ENCODE data around the gene KCNT1. TPM values are rescaled to one million over a fixed set of nuclear protein-coding genes. Genes with fewer than 3 reads are reported as not detected.

Gene KCNT1
- total and polyA plus RNA-seq, 10 of the 15 experiments (the other 5 are each of a cell fraction or from before 2014, with no cell fraction given), result not detected

GRCh38 chr9:135744333-135745070 is 42.5 kb downstream of the KCNT1 start (continued):
- no peak for TF ChIP-seq CBX3 (IDR thresholded peaks at IDR 0.05; ENCODE audit: borderline replicate concordance, low read depth)
- TF ChIP-seq FOXM1 (IDR thresholded peaks at IDR 0.05; ENCODE audit: low read depth, low read length), result no peak

GRCh38 chr9:135745189-135745588 is 43.2 kb downstream of the KCNT1 start:
- CTCF ChIA-PET, result no interaction called here
- no peaks in the 10 kb centered on the region; the same call in 2 of the 3 replicates for H3K9me3 ChIP-seq (replicated peaks; ENCODE audit: control insufficient read depth, insufficient read depth, low read length)
- H3K27me3 ChIP-seq (replicated peaks in 1 of 2; ENCODE audit: control insufficient read depth in 2 of 2, insufficient read depth in 2 of 2, low read length in 1 of 2), result no peaks in the 10 kb centered on the region; a peak in 1 of 4 replicates
- H3K9ac ChIP-seq (ENCODE audit: control insufficient read depth, insufficient read depth, low read length), result no peak overlapping the region
- H3K27ac ChIP-seq (ENCODE audit: control insufficient read depth, insufficient read depth), result no peak overlapping the region
- no peak for TF ChIP-seq NR2C2 (IDR thresholded peaks at IDR 0.05; ENCODE audit: borderline replicate concordance, control insufficient read depth, insufficient read length, low read depth)
- H3K4me3 ChIP-seq, result no peak overlapping the region
- H4K20me1 ChIP-seq (ENCODE audit: control insufficient read depth, insufficient read depth), result no peaks in the 10 kb centered on the region
- RAD21 ChIA-PET (ENCODE audit: unreplicated experiment), result no interaction called here
- ATAC-seq, result no peak
- no TSS peak for BruUV-seq (replicated peaks)
- no peaks in the 10 kb centered on the region for H3K36me3 ChIP-seq (ENCODE audit: control insufficient read depth in 2 of 2, insufficient read depth in 2 of 2, low read length in 1 of 2)
- no peaks in the 10 kb centered on the region for H3K4me1 ChIP-seq (ENCODE audit: control insufficient read depth, insufficient read depth, low read length)
- FAIRE-seq, result no peak
- SMC1A ChIA-PET (ENCODE audit: uncharacterized antibody, unreplicated experiment), result no interaction called here
- H3K4me2 ChIP-seq (ENCODE audit: control insufficient read depth, insufficient read depth), result no peak overlapping the region
- no peak for DNase-seq (ENCODE audit: low read depth, low spot score)
- no peak overlapping the region for H2AFZ ChIP-seq (ENCODE audit: control insufficient read depth, low read depth, low read length)
- in situ Hi-C loops (cut with MboI) (no loop called here), intact Hi-C loops (cut with micrococcal nuclease; ENCODE audit: unreplicated experiment) (no loop called here)
- POLR2A ChIA-PET, result no interaction called here
- 49% methylated on average over 20 of the region's 21 CpGs for WGBS (ENCODE audit: insufficient coverage, insufficient replicate concordance, low lambda C conversion rate, missing lambda C conversion rate)
- H3K79me2 ChIP-seq (ENCODE audit: control insufficient read depth, insufficient read depth, low read length), result no peaks in the 10 kb centered on the region

DNA sequence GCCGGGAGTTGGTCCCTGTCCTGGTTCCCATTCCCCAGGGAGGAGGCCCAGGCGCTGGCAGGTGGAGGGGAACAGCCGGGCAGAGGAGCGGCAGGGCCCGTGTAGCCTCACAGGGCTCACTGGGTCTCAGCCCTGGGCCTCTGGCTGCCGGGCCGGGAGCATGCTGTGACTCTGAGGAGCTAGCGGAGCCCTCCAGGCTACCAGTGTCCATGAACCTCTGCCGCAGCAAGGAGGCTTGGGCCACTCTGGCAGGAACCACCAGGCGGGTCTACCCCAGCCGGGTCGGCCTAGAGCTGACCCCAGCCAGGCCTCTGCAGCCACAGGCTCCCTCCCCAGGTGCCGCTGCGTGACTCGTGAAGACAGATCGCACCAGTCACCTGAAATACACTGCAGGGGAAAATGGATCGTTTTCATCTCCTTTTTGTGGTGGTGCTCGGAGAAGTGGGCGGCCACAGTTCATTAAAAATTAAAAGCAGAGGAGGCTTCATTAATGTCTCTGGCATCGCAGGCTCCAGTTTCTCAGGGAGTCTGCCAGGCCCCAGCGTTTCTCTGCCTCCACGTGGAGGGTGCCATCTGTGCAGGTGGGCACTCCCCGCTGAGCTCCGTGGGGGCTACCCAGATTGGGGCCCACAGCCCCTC is 43.8 kb downstream of the KCNT1 start:
- Histone ChIP-seq H3K4me2 (ENCODE audit: control insufficient read depth, insufficient read depth) (no peak overlapping the region), H4K20me1 (ENCODE audit: control insufficient read depth, insufficient read depth) (no peaks in the 10 kb centered on the region), H3K4me3 (no peak overlapping the region), H3K27ac (ENCODE audit: control insufficient read depth, insufficient read depth) (no peak overlapping the region), H3K9ac (ENCODE audit: control insufficient read depth, insufficient read depth, low read length) (no peak overlapping the region), H3K36me3 (ENCODE audit: control insufficient read depth in 2 of 2, insufficient read depth in 2 of 2, low read length in 1 of 2) (no peaks in the 10 kb centered on the region), H2AFZ (ENCODE audit: control insufficient read depth, low read depth, low read length) (no peak overlapping the region), H3K27me3 (replicated peaks in 1 of 2; ENCODE audit: control insufficient read depth in 2 of 2, insufficient read depth in 2 of 2, low read length in 1 of 2) (no peaks in the 10 kb centered on the region; a peak in 1 of 4 replicates), H3K79me2 (ENCODE audit: control insufficient read depth, insufficient read depth, low read length) (no peaks in the 10 kb centered on the region), H3K9me3 (replicated peaks; ENCODE audit: control insufficient read depth, insufficient read depth, low read length) (no peaks in the 10 kb centered on the region; the same call in 2 of the 3 replicates), H3K4me1 (ENCODE audit: control insufficient read depth, insufficient read depth, low read length) (no peaks in the 10 kb centered on the region)
- DNase-seq (ENCODE audit: low read depth, low spot score), result no peak
- in situ Hi-C loops (cut with MboI) (no loop called here), intact Hi-C loops (cut with micrococcal nuclease; ENCODE audit: unreplicated experiment) (no loop called here)
- no peak for FAIRE-seq
- CTCF ChIA-PET, result no interaction called here
- SMC1A ChIA-PET (ENCODE audit: uncharacterized antibody, unreplicated experiment), result no interaction called here
- RAD21 ChIA-PET (ENCODE audit: unreplicated experiment), result no interaction called here
- POLR2A ChIA-PET, result no interaction called here
- WGBS (ENCODE audit: insufficient coverage, insufficient replicate concordance, low lambda C conversion rate, missing lambda C conversion rate), result 47% methylated on average over 22 of the region's 24 CpGs
- ATAC-seq, result no peak
- no TSS peak for BruUV-seq (replicated peaks)
- no peak for TF ChIP-seq HSF1 (IDR thresholded peaks at IDR 0.05; ENCODE audit: low read depth, low read length)
- TF ChIP-seq RAD21 (IDR thresholded peaks at IDR 0.05; ENCODE audit: insufficient read depth, low read depth, low read length), result no peak
- no peak for TF ChIP-seq FOXK2 (IDR thresholded peaks at IDR 0.05)
- no peak for TF ChIP-seq ZNF384 (IDR thresholded peaks at IDR 0.05; ENCODE audit: borderline replicate concordance, low read depth, low read length)
- TF ChIP-seq, protein P1, sequence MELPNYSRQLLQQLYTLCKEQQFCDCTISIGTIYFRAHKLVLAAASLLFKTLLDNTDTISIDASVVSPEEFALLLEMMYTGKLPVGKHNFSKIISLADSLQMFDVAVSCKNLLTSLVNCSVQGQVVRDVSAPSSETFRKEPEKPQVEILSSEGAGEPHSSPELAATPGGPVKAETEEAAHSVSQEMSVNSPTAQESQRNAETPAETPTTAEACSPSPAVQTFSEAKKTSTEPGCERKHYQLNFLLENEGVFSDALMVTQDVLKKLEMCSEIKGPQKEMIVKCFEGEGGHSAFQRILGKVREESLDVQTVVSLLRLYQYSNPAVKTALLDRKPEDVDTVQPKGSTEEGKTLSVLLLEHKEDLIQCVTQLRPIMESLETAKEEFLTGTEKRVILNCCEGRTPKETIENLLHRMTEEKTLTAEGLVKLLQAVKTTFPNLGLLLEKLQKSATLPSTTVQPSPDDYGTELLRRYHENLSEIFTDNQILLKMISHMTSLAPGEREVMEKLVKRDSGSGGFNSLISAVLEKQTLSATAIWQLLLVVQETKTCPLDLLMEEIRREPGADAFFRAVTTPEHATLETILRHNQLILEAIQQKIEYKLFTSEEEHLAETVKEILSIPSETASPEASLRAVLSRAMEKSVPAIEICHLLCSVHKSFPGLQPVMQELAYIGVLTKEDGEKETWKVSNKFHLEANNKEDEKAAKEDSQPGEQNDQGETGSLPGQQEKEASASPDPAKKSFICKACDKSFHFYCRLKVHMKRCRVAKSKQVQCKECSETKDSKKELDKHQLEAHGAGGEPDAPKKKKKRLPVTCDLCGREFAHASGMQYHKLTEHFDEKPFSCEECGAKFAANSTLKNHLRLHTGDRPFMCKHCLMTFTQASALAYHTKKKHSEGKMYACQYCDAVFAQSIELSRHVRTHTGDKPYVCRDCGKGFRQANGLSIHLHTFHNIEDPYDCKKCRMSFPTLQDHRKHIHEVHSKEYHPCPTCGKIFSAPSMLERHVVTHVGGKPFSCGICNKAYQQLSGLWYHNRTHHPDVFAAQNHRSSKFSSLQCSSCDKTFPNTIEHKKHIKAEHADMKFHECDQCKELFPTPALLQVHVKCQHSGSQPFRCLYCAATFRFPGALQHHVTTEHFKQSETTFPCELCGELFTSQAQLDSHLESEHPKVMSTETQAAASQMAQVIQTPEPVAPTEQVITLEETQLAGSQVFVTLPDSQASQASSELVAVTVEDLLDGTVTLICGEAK (IDR thresholded peaks at IDR 0.05; ENCODE audit: borderline replicate concordance), result no peak

Measured in GM12878 (cell line).